SK-N-SH (cell line): Measurements from ENCODE around the gene SULF2. TPM values are rescaled to one million over a fixed set of nuclear protein-coding genes. Genes with fewer than 3 reads are reported as not detected.

ENCODE experiments used
- CTCF ChIA-PET: fragments of 300-600, 350-600 bp; formaldehyde crosslinking; extraction: SDS; loops from one replicate; lab custom pipeline; 2021; lab: Yijun Ruan, JAX
- POLR2A ChIA-PET: fragments of 350-600 bp; sonication (Branson Sonifier 250); formaldehyde crosslinking; extraction: SDS; loops from one replicate; lab custom pipeline; 2020; ENCODE audit warnings: antibody characterized with exemption, inconsistent platforms; lab: Yijun Ruan, JAX
- DNase-seq: peaks from one replicate; pipeline ENCODE4 v3.0.0; 2012
- H2AFZ ChIP-seq: fragments of 200-600 bp; sonication (generic); 2 replicates; pipeline ENCODE4 v1.8.1; 2016; ENCODE audit warnings: antibody characterized with exemption, mild to moderate bottlenecking, low read depth
- H3F3A ChIP-seq: fragments of 200-600 bp; sonication (generic); replicated peaks from 2 replicates; pipeline ENCODE3; 2016; ENCODE audit warnings: antibody characterized with exemption, mild to moderate bottlenecking; ENCODE audit not compliant: insufficient read depth
- H3K27ac ChIP-seq, 2 experiments: fragments of 200-500 bp in 1 of 2; fragments of 200-600 bp in 1 of 2; sonication (Bioruptor generic) in 1 of 2; sonication (generic), shearing (Covaris generic) in 1 of 2; 2 replicates each; pipeline versions ENCODE4 v1.5.1 to v1.6.1; 2014 to 2016; ENCODE audit warnings: low read depth in 2 of 2, inconsistent platforms in 1 of 2, low read length in 1 of 2, mild to moderate bottlenecking in 1 of 2, mixed read lengths in 1 of 2
- H3K27me3 ChIP-seq: fragments of 200-600 bp; sonication (generic), shearing (Covaris generic); 2 replicates; pipeline ENCODE4 v1.6.1; 2016; ENCODE audit warnings: mixed run types; ENCODE audit not compliant: insufficient read depth
- H3K36me3 ChIP-seq, 2 experiments: fragments of 200-500 bp in 1 of 2; fragments of 200-600 bp in 1 of 2; sonication (Bioruptor generic) in 1 of 2; sonication (generic) in 1 of 2; replicated peaks in 1 of 2; 2 replicates each; pipeline versions ENCODE3 to v1.5.1; 2014 to 2016; ENCODE audit warnings: low read length in 1 of 2, mild to moderate bottlenecking in 1 of 2; ENCODE audit not compliant: insufficient read depth in 2 of 2, control insufficient read depth in 1 of 2
- H3K4me1 ChIP-seq, 2 experiments: fragments of 200-500 bp in 1 of 2; fragments of 200-600 bp in 1 of 2; sonication (Bioruptor generic) in 1 of 2; sonication (generic), shearing (Covaris generic) in 1 of 2; 2 replicates each; pipeline versions ENCODE4 v1.5.1 to v1.6.1; 2014 to 2016; ENCODE audit warnings: low read depth in 1 of 2, low read length in 1 of 2, mixed run types in 1 of 2; ENCODE audit not compliant: insufficient read depth in 2 of 2, control insufficient read depth in 1 of 2
- H3K4me2 ChIP-seq: fragments of 200-600 bp; sonication (generic), shearing (Covaris generic); 2 replicates; pipeline ENCODE4 v1.6.1; 2017; ENCODE audit warnings: mixed run types
- H3K4me3 ChIP-seq, 2 experiments: fragments of 200-500 bp in 1 of 2; fragments of 200-600 bp in 1 of 2; sonication (Bioruptor generic) in 1 of 2; sonication (generic), shearing (Covaris generic) in 1 of 2; 2 replicates each; pipeline versions ENCODE4 v1.5.1 to v1.8.1; 2014 to 2016; ENCODE audit warnings: low read depth in 2 of 2, inconsistent platforms in 1 of 2, low read length in 1 of 2, mild to moderate bottlenecking in 1 of 2, mixed read lengths in 1 of 2, moderate library complexity in 1 of 2
- H3K79me2 ChIP-seq: fragments of 200-600 bp; sonication (generic); 2 replicates; pipeline ENCODE4 v1.8.1; 2017; ENCODE audit warnings: mild to moderate bottlenecking; ENCODE audit not compliant: insufficient read depth
- H3K9ac ChIP-seq: fragments of 200-600 bp; sonication (generic); 2 replicates; pipeline ENCODE4 v1.6.1; 2017; ENCODE audit warnings: mixed run types
- H3K9me2 ChIP-seq: fragments of 200-600 bp; sonication (generic); 2 replicates; pipeline ENCODE4 v1.6.1; 2017; ENCODE audit warnings: mixed run types
- H3K9me3 ChIP-seq: fragments of 200-600 bp; sonication (generic); 2 replicates; pipeline ENCODE4 v1.6.1; 2017; ENCODE audit warnings: mixed run types, mild to moderate bottlenecking, moderate library complexity
- H4K20me1 ChIP-seq: fragments of 200-600 bp; sonication (generic); 2 replicates; pipeline ENCODE4 v1.6.1; 2017; ENCODE audit warnings: mild to moderate bottlenecking, mixed run types; ENCODE audit not compliant: insufficient read depth
- CTCF ChIP-seq: fragments of 200-600 bp; sonication (generic); IDR thresholded peaks from 2 replicates; pipeline ENCODE4 v1.6.1; 2017; ENCODE audit warnings: antibody characterized with exemption, mild to moderate bottlenecking, moderate library complexity
- EZH2phosphoT487 ChIP-seq: fragments of 200-600 bp; sonication (generic); IDR thresholded peaks from 2 replicates; pipeline ENCODE4 v1.6.1; 2017; ENCODE audit warnings: low read depth, mixed run types, mild to moderate bottlenecking, antibody characterized with exemption, moderate library complexity, borderline replicate concordance
- GABPA ChIP-seq: IDR thresholded peaks from 2 replicates; pipeline ENCODE4 v1.4.0; 2012; ENCODE audit warnings: low read depth, mild to moderate bottlenecking
- IRF3 ChIP-seq: fragments of 150-350 bp; IDR thresholded peaks from 2 replicates; pipeline ENCODE4 v1.6.1; 2016; ENCODE audit warnings: mild to moderate bottlenecking, low read depth, low read length
- JUND ChIP-seq: IDR thresholded peaks from 2 replicates; pipeline ENCODE4 v1.4.0; 2012
- MEF2A ChIP-seq: IDR thresholded peaks from 2 replicates; pipeline ENCODE4 v1.4.0; 2012; ENCODE audit warnings: low read depth, borderline replicate concordance
- NFIC ChIP-seq: IDR thresholded peaks from 2 replicates; pipeline ENCODE4 v1.4.0; 2012; ENCODE audit warnings: borderline replicate concordance
- PBX3 ChIP-seq: IDR thresholded peaks from 2 replicates; pipeline ENCODE4; 2012
- POLR2AphosphoS5 ChIP-seq: IDR thresholded peaks from 2 replicates; pipeline ENCODE4 v1.6.1; 2012; ENCODE audit warnings: low read depth, low read length
- RAD21 ChIP-seq: IDR thresholded peaks from 2 replicates; pipeline ENCODE4 v1.6.1; 2012; ENCODE audit warnings: mild to moderate bottlenecking, low read length
- RFX5 ChIP-seq: IDR thresholded peaks from 2 replicates; pipeline ENCODE4 v1.6.1; 2012; ENCODE audit warnings: mild to moderate bottlenecking, improper control_type of control experiment, low read length
- SIN3A ChIP-seq: IDR thresholded peaks from 2 replicates; pipeline ENCODE4 v1.6.1; 2012; ENCODE audit warnings: low read depth, mild to moderate bottlenecking, low read length, moderate library complexity, borderline replicate concordance
- SMC3 ChIP-seq: IDR thresholded peaks from 2 replicates; pipeline ENCODE4 v1.6.1; 2012; ENCODE audit warnings: low read depth, low read length, improper control_type of control experiment
- TAF1 ChIP-seq: IDR thresholded peaks from 2 replicates; pipeline ENCODE4 v1.6.1; 2012; ENCODE audit warnings: low read depth, mild to moderate bottlenecking, low read length, moderate library complexity, borderline replicate concordance
- TCF12 ChIP-seq: IDR thresholded peaks from 2 replicates; pipeline ENCODE4 v1.4.0; 2012
- USF2 ChIP-seq: fragments of 150-350 bp; IDR thresholded peaks from 2 replicates; pipeline ENCODE4 v1.6.1; 2017; ENCODE audit warnings: antibody characterized with exemption, low read length, low read depth, borderline replicate concordance
- ZBTB33 ChIP-seq: IDR thresholded peaks from 2 replicates; pipeline ENCODE4 v1.4.0; 2012; ENCODE audit warnings: low read depth, borderline replicate concordance
- WGBS: methylation state at CpG from one replicate; pipeline ENCODE4 v1.1.6; 2017; ENCODE audit warnings: low lambda C conversion rate; 5-methylcytosine and 5-hydroxymethylcytosine counted together
- polyA plus RNA-seq, 3 experiments: library from polyadenylated mRNA; depleted of rRNA; stranded (reverse); fragments of >200 nt; gene quantifications; 2 replicates each; pipeline ENCODE4 v1.2.3, GENCODE V29; 2012

The SULF2 gene
- polyA plus RNA-seq, 1 of the 3 experiments (the other 2 are of a cell fraction): 20.2 TPM

GRCh38 chr20:47623206-47623605, 162.1 kb downstream of the SULF2 start (continued):
- TF ChIP-seq TCF12: no peak
- no peak for TF ChIP-seq RAD21
- no peak for TF ChIP-seq SMC3
- no peak for TF ChIP-seq TAF1
- no peak for TF ChIP-seq PBX3
- no peak for TF ChIP-seq JUND
- TF ChIP-seq IRF3: no peak

GRCh38 chr20:47622118-47622665, 163.1 kb downstream of the SULF2 start:
- no peak overlapping the region for H3K9ac ChIP-seq
- WGBS: 89% methylated on average over 9 of the region's 9 CpGs
- H3K27me3 ChIP-seq: no peaks in the 10 kb centered on the region
- peaks cover 8% of the 10 kb centered on the region for H3F3A ChIP-seq
- no peaks in the 10 kb centered on the region for H4K20me1 ChIP-seq
- no peak for DNase-seq
- no peak overlapping the region for H3K4me2 ChIP-seq
- H3K79me2 ChIP-seq: peaks cover 5% of the 10 kb centered on the region; the same call in 1 of the 2 replicates
- H3K4me1 ChIP-seq: no peaks in the 10 kb centered on the region; a peak in 1 of 4 replicates
- H3K9me3 ChIP-seq: no peaks in the 10 kb centered on the region
- no peak overlapping the region for H2AFZ ChIP-seq
- H3K4me3 ChIP-seq: no peak overlapping the region
- H3K36me3 ChIP-seq: peaks cover 6 to 25% of the 10 kb centered on the region in 2 experiments
- TF ChIP-seq SIN3A (no peak), POLR2AphosphoS5 (no peak), GABPA (no peak), RAD21 (no peak), ZBTB33 (no peak), IRF3 (no peak), NFIC (no peak), MEF2A (no peak), EZH2phosphoT487 (no peak), USF2 (no peak), RFX5 (no peak), TCF12 (no peak), CTCF (no peak)
- POLR2A ChIA-PET: no interaction called here
- H3K9me2 ChIP-seq: no peaks in the 10 kb centered on the region
- H3K27ac ChIP-seq: no peak overlapping the region
- CTCF ChIA-PET: interaction anchor here (1.0 to 5.5 kb wide), 8 partner anchors 9 to 999 kb away, joined by 3 to 71 read pairs (median 6); no protein-coding TSS in a partner anchor
